ENCODE measurements around the gene PDZD2.

DNA sequence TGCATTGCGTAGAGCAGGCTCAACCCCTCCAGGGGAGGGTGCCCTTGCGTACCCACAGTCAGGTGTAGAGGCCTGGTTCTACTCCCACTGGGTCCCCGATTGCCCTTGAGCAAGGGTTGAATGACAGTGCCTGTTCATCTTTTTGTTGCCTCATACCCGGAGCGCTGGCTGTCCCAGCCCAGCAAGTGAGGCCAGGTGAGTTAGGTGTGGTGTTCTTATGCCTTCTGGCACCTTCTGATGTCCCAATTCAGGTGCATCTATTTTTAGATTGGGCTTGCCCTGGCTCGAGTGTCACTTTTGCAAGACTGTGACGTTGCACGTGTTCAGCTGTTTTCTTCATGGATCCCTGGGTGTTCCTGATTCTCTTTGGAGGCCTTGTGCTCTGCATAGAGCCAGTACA lies 277.4 kb downstream of the PDZD2 start:
- TF ChIP-seq, protein P1, sequence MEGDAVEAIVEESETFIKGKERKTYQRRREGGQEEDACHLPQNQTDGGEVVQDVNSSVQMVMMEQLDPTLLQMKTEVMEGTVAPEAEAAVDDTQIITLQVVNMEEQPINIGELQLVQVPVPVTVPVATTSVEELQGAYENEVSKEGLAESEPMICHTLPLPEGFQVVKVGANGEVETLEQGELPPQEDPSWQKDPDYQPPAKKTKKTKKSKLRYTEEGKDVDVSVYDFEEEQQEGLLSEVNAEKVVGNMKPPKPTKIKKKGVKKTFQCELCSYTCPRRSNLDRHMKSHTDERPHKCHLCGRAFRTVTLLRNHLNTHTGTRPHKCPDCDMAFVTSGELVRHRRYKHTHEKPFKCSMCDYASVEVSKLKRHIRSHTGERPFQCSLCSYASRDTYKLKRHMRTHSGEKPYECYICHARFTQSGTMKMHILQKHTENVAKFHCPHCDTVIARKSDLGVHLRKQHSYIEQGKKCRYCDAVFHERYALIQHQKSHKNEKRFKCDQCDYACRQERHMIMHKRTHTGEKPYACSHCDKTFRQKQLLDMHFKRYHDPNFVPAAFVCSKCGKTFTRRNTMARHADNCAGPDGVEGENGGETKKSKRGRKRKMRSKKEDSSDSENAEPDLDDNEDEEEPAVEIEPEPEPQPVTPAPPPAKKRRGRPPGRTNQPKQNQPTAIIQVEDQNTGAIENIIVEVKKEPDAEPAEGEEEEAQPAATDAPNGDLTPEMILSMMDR (IDR thresholded peaks at IDR 0.05; ENCODE audit: low read length): no peak
- TF ChIP-seq EZH2phosphoT487 (IDR thresholded peaks at IDR 0.05; ENCODE audit: low read length): no peak
- TF ChIP-seq EZH2 (optimal IDR thresholded peaks at IDR 0.05; ENCODE audit: low read depth, low read length): no peak

Data from MM.1S (cell line).